SK-N-SH (cell line): ENCODE results near the gene TEKT1.

Source experiments
- CTCF ChIP-seq: fragments of 200-600 bp; sonication (generic); IDR thresholded peaks from 2 replicates; pipeline ENCODE4 v1.6.1; 2017; ENCODE audit warnings: antibody characterized with exemption, mild to moderate bottlenecking, moderate library complexity
- EP300 ChIP-seq, 2 experiments: IDR thresholded peaks; 2 replicates each; pipeline versions ENCODE4 v1.4.0 to v1.6.1; 2012; ENCODE audit warnings: borderline replicate concordance in 1 of 2, low read depth in 1 of 2, low read length in 1 of 2
- FOXM1 ChIP-seq: IDR thresholded peaks from 2 replicates; pipeline ENCODE4 v1.4.0; 2012; ENCODE audit warnings: low read depth, mild to moderate bottlenecking
- GATA2 ChIP-seq: sonication (generic); formaldehyde crosslinking; IDR thresholded peaks from 2 replicates; pipeline ENCODE4 v1.5.0; 2020; ENCODE audit warnings: mild to moderate bottlenecking, missing genetic modification reagents
- MXI1 ChIP-seq: IDR thresholded peaks from 2 replicates; pipeline ENCODE4 v1.6.1; 2012; ENCODE audit warnings: mild to moderate bottlenecking, low read depth, low read length, improper control_type of control experiment
- NRF1 ChIP-seq: IDR thresholded peaks from 2 replicates; pipeline ENCODE4 v1.6.1; 2012; ENCODE audit warnings: low read depth, mild to moderate bottlenecking, low read length
- POLR2AphosphoS5 ChIP-seq: IDR thresholded peaks from 2 replicates; pipeline ENCODE4 v1.6.1; 2012; ENCODE audit warnings: low read depth, low read length
- RCOR1 ChIP-seq: fragments of 150-350 bp; IDR thresholded peaks from 2 replicates; pipeline ENCODE4 v1.6.1; 2017; ENCODE audit warnings: antibody characterized with exemption, low read length
- SIN3A ChIP-seq: IDR thresholded peaks from 2 replicates; pipeline ENCODE4 v1.6.1; 2012; ENCODE audit warnings: low read depth, mild to moderate bottlenecking, low read length, moderate library complexity, borderline replicate concordance
- TAF1 ChIP-seq: IDR thresholded peaks from 2 replicates; pipeline ENCODE4 v1.6.1; 2012; ENCODE audit warnings: low read depth, mild to moderate bottlenecking, low read length, moderate library complexity, borderline replicate concordance
- TCF12 ChIP-seq: IDR thresholded peaks from 2 replicates; pipeline ENCODE4 v1.4.0; 2012
- YY1 ChIP-seq: IDR thresholded peaks from 2 replicates; pipeline ENCODE4 v1.4.0; 2012; ENCODE audit warnings: low read depth, mild to moderate bottlenecking
- TF ChIP-seq, protein P1 (sequence below): IDR thresholded peaks from 2 replicates; pipeline ENCODE4 v1.4.0; 2012; ENCODE audit warnings: low read depth, borderline replicate concordance

GRCh38 chr17:6796887-6797490, 34.5 kb downstream of the TEKT1 start:
- TF ChIP-seq, protein P1, sequence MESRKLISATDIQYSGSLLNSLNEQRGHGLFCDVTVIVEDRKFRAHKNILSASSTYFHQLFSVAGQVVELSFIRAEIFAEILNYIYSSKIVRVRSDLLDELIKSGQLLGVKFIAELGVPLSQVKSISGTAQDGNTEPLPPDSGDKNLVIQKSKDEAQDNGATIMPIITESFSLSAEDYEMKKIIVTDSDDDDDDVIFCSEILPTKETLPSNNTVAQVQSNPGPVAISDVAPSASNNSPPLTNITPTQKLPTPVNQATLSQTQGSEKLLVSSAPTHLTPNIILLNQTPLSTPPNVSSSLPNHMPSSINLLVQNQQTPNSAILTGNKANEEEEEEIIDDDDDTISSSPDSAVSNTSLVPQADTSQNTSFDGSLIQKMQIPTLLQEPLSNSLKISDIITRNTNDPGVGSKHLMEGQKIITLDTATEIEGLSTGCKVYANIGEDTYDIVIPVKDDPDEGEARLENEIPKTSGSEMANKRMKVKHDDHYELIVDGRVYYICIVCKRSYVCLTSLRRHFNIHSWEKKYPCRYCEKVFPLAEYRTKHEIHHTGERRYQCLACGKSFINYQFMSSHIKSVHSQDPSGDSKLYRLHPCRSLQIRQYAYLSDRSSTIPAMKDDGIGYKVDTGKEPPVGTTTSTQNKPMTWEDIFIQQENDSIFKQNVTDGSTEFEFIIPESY = no peak
- TF ChIP-seq CTCF = no peak
- TF ChIP-seq EP300 (IDR thresholded peaks at IDR 0.05; ENCODE audit: borderline replicate concordance in 1 of 2, low read depth in 1 of 2, low read length in 1 of 2) = no peak
- TF ChIP-seq MXI1 = no peak
- TF ChIP-seq NRF1 = no peak
- no peak for TF ChIP-seq RCOR1
- TF ChIP-seq POLR2AphosphoS5 = no peak
- TF ChIP-seq FOXM1 = no peak
- TF ChIP-seq SIN3A = no peak
- no peak for TF ChIP-seq TCF12
- no peak for TF ChIP-seq TAF1
- no peak for TF ChIP-seq GATA2 (CRISPR knock-in tag)
- TF ChIP-seq YY1 = no peak
